NCI-H748 (cell line): Measurements from ENCODE around the gene SAT2.

Source experiments
- DNase-seq: peaks from one replicate; lab custom pipeline; 2025; ENCODE audit not compliant: unreplicated experiment; lab: John Stamatoyannopoulos, UW

Gene SAT2

GRCh38 chr17:7576432-7576937, 51.1 kb downstream of the SAT2 start:
- DNase-seq: no peak
